RKO (cell line): ENCODE data around the gene SRGAP1.
A peak's percentile ranks its signal among the peaks of the same experiment; 100 is the strongest.

ENCODE experiments used
- DNase-seq: peaks from one replicate; pipeline ENCODE4 v3.0.0-alpha.2; 2016; ENCODE audit warnings: low spot score

Gene SRGAP1

DNA sequence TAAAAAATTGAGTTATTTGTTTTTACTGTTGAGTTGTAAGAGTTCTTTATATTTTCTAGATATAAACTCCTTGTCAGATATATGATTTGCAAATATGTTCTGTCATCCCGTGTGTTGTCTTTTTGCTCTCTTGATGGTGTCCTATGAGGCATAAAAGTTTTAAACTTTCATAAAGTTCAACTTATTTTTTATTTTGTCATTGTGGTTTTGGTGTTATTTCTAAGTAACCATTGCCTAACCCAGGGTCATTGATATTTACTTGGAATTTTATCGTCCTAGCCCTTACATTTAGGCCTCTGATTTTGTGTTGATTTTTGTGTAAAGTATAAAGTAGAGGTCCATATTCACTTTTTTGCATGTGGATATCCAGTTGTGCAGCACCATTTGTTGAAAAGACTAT is 63.1 kb downstream of the SRGAP1 start:
- DNase-seq = no peak

DNA sequence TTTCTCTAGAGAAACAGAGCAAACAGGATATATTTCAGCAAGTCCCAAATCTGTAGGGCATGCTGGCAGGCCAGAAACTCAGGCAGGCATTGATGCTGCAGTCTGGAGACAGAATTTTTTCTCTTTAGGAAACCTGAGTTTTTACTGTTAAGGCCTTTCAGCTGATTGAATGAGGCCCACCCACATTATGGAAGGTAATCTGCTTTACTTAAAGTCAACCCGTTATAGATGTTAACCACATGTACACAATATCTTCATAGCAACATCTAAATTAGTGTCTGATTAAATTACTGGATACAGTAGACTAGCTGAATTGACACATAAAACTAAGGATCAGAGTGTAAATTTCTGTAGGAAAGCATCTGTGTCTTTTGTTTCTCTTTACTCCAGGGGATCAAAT is 65.2 kb downstream of the SRGAP1 start:
- no peak for DNase-seq

- DNase-seq = no peak
Measured at GRCh38 chr12:63911341-63911740, 66.8 kb downstream of the SRGAP1 start.

GRCh38 chr12:63912651-63913050 is 68.2 kb downstream of the SRGAP1 start:
- no peak for DNase-seq

DNA sequence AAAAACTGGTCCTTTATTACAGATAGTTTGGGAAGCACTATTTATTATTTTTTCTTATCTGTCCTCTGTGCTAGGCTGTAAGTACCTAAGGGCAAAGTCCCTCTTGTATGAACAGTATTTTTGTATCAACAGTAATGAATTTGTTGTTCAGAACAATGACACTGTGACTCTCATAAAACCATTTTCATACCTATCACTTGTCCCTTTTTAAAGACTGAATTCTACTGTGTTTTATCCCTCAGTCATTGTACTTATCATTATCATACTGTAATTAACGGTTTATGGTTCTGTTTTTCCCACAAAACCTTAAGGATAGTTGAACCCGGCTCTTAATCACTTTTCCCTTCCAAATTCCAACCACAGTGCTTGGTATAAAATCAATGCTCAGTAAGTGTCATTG is 69.4 kb downstream of the SRGAP1 start:
- no peak for DNase-seq

GRCh38 chr12:63915105-63915800 is 70.8 kb downstream of the SRGAP1 start:
- no peak for DNase-seq

DNA sequence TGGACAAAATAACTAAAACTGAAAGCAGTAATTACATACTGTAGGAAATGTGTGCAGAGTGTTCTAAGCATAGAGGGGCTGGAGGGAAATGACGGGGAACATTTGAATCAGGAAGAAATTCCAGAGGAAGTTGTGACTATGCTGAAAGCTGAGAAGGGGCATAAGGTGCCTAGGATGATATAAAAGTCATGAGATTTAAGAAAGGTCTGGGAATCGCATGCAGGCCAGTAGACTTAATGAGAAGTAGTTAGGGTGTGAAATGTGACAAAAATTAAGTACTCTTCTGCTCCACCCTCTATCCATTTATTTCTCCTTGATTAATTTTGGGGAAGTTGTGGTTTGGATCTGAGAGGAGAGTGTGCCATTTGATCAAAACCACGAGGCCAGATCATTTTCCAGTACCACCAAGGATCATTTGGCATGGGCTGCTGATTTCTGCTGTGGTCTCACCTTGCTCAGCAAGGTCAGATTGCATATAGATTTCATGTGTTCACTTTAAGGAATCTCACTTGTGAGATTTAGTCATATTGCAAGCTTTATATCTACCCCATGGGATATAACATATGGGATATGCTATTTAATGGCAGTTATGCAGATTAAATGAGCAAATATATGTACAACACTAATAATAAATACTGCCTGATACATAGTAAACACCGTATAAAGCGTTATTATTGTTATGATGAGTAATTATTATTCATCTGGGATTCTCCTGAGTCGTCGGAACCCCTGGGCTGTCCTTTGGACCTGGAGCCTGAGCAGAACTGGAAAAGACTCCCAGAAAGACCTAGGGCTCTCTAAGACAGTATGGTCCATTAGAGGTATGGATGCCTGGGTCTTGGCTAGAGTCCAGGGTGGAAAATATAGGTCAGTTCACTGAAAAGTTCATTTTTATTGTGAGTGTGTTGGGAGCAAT is 72.3 kb downstream of the SRGAP1 start:
- no peak for DNase-seq

GRCh38 chr12:63917477-63917862 is 73.0 kb downstream of the SRGAP1 start:
- DNase-seq = no peak

- no peak for DNase-seq
Measured at GRCh38 chr12:63917864-63918799, 73.6 kb downstream of the SRGAP1 start.

DNA sequence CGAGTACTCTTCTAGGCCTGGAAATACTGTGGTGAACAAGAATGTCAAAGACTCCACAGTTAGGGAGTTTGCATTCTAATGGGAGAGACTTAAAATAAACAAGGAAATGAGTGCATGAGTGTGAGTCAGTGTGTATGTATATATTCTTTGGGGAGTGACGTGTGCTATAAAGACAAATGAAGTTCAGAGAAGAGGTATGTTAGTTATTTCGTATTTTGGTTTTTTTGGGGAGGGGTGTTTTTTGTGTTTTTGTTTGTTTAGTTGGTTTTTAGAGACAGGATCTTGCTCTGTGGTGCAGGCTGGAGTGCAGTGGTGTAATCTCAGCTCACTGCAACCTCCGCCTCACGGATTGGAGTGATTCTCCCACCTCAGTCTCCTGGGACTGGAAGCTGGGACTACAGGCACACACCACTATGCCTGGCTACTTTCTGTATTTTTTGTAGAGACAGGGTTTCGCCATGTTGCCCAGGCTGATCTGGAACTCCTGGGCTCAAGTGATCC is 74.3 kb downstream of the SRGAP1 start:
- peak; percentile 11 for DNase-seq

- DNase-seq = no peak
Measured at GRCh38 chr12:63919756-63920155, 75.3 kb downstream of the SRGAP1 start.

DNA sequence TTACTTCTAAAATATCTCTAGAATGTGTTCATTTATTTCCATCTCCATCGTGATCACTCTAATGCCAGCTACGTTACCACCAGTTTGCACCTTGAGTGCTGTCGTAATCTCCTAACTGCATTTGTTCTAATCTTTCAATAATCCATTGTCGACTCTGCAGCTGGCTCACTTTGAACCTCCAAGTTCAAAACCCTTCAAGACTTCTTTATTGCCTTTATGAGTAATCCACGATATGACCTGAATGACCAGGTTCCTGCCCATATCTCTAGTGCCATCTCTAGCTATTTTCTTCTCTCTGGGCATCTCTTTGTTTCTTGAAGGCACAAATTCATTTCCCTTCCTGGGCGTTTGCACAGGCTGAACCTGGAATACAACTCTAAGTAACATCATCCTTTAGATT is 76.7 kb downstream of the SRGAP1 start:
- DNase-seq = no peak

DNA sequence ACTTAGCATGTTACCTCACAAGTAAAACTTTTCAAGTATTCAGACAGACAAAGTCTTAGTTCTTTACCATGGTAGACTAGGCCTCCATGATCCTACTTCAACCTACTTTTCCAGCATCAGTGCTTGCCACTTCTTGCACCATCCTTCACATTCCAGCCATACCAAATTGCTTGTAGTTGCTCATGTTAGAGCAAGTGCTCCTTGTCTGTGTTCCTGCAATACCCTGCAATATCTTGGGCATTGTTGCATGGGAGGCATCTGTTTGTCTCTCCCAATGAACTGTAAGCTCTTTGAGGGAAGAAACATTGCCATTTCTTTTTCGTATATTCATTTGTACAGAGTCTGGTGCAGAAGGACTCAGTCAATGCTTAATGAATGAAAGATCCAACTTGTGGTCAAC is 78.0 kb downstream of the SRGAP1 start:
- no peak for DNase-seq

GRCh38 chr12:63924781-63925180 is 80.3 kb downstream of the SRGAP1 start:
- DNase-seq = no peak

GRCh38 chr12:63927511-63927910 is 83.0 kb downstream of the SRGAP1 start:
- no peak for DNase-seq

DNA sequence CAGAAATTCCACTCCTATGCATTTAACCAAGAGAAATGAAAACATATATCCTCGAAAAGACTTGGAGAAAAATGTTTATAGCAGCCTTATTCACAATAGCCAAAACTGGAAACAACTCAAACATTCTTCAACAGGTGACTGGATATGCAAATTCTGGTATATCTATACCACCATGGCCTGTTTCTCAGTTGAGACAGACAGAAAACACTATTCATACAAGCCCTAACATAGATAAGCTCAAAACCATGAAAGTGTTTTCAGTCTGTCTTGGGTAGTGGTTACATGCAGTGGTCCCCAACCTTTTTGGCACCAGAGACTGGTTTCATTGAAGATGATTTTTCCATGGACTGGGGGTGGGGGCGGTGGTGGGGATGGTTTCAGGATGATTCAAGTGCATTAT is 83.8 kb downstream of the SRGAP1 start:
- DNase-seq = no peak

DNA sequence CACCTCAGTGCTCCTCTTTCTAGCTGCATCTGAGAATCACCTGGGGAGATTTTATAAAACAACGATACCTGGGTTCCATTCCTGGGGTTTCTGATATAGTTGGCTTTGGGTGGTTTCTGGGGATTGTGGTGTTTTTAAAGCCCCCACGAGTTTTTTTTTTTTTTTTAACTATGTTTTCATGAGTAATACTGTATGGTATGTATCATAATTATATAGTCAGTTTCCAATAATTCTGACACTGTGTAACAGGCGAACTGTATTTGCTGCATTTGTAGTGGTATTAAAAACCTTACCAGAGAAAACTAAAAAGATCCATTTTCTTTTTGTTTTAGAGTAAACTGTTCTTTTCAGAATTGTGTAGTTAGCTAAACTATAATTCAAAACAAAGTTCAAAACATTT is 84.9 kb downstream of the SRGAP1 start:
- DNase-seq = no peak

DNA sequence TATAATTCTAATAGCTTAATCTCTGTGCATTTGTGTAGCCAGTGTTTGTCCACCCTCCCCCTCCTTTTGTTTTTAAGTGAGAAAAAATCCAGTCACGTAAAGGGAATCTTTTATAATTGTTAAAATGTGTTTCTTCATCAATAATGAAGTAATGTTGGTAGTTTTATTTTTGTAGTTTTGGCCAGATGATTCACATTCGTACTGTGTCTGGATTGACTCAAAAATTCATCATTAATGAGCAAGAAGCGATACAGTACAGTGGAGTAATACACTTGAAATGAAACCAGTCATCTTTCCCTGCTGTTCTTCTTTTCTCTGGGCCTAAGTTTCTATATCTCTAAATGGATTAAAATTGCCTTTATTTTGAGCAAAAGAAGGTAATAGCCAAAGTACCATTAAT is 86.5 kb downstream of the SRGAP1 start:
- no peak for DNase-seq

GRCh38 chr12:63931703-63932102 is 87.2 kb downstream of the SRGAP1 start:
- DNase-seq = no peak

DNA sequence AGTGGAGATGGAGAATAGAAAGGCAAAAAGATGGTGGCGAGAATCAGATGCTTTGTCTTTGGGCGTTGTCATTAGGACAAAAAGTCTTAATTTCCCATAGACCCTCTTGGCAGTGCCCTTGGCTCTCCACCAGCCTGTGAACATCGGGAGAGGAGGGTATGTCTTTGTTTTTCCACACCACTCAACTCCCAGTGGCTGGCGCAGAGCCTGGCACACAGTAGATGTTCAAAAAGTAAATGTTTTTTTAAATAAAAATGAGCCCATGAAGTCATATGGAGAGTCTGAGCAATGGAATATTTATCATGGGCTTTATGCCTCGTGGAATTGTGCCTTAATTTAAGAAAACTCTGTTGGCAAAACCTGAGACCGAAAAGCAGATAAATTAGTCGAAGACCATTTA is 90.4 kb downstream of the SRGAP1 start:
- DNase-seq = no peak

- DNase-seq = no peak
Measured at GRCh38 chr12:63935361-63935760, 90.9 kb downstream of the SRGAP1 start.
